Ecto neural progenitor cell (in vitro differentiated cells): ENCODE data around the gene SAMD1.

ENCODE experiments used
- DNase-seq: peaks from one replicate; pipeline ENCODE4 v3.0.0-alpha.2; 2018; ENCODE audit warnings: low spot score

SAMD1 gene

DNA sequence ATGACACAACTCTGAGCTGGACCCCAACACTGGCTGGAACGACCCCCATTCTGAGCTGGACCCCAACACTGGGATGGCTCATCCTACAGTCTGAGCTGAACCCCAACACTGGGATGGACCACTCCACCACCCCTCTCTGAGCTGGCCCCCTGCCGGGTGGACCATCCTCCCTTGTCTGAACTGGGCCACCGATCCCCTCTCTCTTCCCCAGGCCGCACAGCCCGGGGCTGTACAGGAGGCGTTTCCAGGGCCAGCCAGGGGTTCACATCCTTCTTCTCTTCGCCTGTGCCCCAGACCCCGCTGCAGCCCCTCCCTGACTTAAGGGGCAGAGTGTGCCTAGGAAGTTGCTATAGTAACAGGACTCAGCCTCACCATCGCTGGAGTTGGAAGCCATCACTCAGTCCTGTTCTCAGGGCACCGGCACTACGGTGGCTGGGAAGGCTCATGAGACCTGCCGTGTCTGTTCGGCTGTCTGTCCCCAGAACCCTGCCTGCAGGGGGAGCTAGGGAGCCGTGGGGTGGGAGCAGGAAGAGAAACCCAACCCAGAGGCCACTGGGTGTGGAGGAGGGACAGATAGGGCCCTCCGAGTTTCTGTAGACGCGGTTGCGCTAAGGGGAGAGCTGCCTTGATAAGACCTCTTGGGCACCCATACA is 23.3 kb upstream of the SAMD1 start:
- no peak for DNase-seq

DNA sequence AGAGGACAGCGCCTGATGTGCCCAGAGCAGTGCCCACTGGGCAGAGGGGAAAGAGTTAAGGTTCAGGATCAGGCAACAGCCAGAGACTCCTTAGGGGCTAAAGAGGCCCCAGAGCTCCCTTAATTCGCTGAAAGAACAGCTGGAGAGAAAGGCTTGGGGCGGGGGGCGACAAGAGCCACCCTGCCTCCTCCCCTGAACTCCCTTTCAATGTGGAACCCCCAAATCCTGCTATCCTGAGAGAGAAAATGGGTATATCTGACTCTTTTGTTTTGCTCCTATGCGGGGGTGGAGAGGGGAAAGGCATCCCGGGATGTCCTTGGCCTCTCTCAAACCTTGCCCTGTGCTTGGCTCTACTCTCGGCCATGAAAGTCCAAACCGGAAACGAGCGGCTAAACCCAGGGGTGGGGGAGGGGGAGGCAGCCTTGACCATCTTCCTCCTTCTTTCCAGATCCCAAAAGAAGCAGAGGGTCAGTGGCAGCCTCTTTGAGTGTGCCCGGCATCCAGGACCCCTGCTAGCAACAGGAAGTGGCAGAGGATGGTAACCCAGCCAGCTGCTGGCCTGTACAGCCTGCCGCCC is 22.3 kb upstream of the SAMD1 start:
- DNase-seq: no peak

DNA sequence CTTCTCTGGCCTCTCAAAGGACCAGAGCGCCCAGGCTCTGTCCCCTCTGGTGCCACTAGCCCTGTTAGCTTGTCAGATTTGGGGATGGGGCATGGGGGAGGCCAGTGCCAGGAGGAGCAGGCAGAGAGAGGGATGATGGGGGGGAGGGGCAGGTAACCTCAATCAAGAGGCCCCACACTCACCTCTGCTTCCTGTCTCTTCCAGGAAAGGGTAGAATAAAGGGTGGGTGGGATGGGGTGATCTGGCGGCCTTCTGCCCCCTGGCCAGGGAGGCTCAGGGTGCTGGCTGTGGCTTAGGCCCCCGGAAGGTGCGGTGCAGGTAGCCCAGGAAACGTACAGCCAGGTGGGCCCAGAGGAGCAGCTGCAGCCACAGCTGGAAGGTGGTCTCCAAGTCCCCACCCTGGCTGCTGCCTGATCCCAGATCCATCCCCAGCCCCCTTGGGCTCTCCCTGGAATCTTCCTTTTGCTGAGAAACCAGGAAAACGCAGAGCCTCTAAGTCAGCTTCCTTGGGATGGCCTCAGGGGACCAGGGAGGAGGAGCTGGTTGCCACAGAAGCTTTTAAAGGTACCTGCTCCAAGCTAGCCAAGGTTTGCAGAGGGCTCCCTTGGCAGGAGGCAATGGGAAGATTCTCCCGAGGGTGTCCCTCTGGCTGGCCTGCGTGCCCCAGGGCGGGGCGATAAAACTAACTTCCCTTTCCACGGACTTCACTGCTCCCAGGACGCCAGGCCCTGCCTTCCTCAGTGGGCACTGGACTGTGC is 21.7 kb upstream of the SAMD1 start:
- DNase-seq: no peak

DNA sequence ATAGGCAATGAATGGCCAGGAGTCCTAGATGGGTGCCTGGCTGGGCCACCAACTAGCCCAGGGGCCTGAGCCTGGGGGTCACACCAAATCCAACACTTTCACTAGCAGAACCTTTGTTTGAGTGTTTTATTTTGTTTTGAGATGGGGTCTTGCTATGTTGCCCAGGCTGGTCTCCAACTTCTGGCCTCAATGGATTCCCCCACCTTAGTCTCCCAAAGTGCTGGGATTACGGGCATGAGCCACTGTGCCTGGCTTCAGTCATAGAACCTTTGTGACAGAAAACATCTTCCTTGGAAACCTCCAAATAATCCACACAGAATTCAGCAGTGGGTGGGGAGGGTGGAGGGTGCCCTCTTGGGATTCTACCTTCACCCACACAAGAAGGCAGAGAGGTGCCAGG is 20.9 kb upstream of the SAMD1 start:
- no peak for DNase-seq

DNA sequence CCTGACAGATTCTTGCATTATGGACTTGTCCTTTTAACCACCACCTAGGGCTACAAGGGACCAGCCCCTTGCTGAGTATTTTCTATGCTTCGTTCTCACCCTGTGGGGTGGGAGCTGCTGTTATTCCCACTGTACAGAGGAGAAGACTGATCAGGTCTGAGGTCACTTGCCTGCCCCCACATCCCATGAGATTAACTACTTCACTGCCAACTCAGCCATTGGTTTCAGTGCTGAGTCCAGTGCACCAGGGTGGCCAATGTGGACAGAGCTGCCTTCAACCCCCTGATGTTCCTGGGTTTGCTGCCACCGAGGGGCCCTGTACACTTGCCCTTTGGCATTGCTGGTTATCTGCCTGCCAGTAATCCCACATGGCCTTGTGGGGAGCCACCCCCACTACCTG is 20.1 kb upstream of the SAMD1 start:
- DNase-seq: no peak

DNA sequence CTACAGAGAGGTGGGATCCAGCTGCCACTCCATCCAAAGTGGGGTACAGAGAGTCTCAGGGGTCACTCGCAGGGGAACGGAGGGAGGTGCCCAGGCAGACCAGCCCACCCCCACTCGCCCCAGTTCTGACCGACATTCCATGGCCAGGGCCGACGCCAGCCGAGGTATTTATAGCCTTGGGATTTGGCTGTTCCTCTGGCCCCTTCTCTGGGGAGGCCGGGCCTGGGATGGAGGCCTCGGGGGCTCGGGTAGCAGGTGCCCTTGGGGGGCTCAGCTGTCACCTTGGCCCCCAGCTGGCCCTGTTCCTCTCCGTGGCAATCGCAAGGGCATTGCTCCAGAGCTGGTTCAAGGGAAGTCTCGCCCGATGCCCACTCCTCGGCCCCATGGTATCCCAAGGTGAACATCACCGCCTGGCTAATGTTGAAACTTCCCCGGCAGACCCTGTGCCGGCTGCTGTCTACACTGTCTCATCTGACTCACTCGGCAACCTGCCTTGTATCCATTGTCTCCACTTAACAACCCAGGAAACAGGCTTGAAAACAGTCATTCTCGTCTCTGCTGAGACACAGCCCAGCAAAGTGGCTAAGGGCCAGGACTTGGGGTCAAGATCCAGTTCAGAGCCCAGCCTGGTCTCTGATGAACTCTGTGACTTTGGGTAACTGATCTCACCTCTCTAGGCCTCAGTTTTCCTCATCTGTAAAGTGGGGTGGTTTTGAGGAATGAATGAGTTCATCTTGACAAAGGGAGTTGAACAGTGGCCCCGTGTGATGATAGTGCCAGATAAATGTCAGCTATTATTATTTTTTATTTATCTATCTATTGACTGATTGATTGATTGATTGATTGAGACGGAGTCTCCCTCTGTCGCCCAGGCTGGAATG is 17.3 kb upstream of the SAMD1 start:
- no peak for DNase-seq

DNA sequence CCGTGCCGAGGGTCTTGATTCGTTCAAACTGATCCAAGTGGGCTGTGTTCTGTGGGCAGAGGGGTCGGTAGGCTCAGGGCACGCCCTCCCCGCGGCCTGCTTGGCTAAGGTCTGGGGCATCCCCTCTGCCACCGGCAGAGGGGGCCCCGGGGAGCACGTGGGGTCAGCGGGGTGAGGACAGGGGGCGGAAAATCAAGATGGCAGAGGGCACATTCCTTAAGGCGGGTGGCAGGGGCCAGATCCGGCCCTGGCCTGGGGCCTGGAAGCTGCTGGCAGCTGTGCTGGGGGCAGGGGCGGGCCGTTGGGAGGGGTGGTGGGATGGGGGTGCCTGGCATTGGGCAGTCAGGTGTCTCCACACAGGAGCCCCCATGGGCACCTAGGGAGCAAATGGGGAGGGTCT is 16.3 kb upstream of the SAMD1 start:
- DNase-seq: no peak

DNA sequence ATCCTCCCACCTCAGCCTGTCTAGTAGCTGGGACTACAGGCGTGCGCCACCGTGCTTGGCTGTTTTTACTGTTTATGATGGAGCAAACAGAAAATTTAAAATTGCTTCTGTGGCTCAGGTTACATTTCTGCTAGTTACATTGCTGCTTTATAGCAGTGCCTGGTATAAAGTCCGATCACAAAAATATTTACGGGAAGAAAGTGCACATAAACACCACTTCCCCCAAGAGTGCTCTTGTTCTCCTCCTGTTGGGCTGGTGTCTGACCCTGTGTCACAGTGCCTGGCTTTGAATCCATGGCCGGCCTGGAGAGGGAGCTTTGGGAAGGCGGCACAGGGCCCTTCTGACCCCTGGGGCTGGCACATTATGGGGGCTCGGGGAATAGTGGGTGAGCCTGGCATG is 15.1 kb upstream of the SAMD1 start:
- DNase-seq: no peak

DNA sequence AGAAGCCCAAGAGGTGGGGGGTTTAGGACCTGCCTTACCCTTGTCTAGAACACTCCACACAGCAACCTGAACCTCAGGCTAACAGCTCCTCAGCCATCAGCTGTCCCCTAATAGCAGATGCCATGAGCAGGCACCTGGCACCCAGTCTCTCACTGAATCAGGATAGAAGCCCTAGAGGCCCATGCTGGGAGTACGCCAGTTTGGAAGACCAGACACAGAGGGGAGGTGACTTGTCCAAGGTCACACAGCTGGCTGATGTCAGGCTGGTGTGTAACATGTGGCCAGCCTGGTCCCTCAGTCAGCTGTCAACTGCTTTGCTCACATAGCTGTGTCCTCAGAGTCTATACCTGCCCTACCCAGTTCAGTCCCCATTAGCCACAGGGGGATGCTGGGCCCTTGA is 12.8 kb upstream of the SAMD1 start:
- DNase-seq: no peak

DNA sequence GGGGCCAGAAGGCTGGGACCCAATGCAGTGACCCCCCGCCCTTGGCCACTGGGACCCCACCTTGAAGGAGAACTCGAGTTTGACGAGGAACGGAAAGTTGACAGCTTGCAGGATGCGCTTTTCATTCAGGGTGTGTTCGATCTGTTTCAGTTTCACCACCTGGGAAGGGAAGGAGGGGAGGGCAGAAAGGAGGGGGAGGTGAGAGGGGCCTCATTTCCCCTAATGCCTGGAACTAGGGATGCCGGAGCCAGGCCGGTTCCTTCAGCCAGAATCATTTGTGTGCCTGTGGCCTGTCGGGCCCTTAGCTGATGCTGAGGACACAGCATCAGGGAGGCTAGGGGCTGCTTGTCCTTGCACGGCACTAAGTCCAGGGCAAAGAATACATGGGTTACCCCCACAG is 12.2 kb upstream of the SAMD1 start:
- DNase-seq: no peak

DNA sequence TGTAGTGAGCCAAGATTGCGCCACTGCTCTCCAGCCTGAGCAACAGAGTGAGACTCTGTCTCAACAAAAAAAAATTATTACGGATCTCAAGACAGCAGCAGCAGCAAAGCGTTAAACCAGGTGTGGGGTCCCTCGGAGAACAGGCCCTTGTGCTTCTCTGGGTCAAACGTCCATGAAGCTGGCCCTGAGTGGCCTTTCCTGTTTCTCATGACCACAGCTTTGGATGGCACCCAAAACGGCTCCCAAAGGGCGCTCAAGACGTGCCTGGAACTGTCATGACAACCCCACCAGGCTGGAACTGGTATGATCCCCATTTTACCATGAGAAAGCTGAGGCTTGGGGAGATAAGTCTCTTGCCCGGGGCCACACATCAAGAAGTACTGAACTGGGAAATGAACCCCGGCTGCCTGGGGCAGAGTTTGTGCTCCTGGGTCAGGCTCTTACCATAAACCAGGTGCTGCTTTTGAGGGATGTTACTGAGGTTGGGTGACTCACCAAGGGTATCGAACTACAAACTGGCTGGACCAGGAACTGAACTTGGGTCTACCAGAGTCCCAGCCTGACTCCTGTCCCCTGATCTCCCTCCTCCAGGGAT is 11.6 kb upstream of the SAMD1 start:
- DNase-seq: no peak

DNA sequence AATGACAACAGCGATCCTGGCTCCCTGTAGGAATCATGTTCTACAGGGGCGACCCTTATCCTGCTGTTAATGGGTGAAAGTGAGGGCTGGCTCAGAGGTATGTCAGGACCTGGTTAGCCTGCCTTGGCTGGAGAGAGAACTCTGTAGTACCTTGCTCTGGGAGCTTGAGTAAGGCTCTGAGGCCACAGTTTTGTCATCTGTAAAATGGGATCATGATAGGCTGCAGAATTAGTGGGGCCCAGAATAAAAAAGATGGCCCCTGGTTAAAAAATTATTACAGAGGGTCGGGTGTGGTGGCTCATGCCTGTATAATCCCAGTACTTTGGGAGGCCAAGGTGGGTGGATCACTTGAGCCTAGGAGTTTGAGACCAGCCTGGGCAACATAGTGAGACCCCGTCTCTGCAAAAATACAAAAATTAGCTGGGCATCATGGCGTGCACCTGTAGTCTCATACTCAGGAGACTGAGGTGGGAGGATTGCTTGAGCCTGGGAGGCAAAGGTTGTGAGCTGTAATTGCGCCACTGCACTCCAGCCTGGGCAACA is 10.5 kb upstream of the SAMD1 start:
- no peak for DNase-seq

DNA sequence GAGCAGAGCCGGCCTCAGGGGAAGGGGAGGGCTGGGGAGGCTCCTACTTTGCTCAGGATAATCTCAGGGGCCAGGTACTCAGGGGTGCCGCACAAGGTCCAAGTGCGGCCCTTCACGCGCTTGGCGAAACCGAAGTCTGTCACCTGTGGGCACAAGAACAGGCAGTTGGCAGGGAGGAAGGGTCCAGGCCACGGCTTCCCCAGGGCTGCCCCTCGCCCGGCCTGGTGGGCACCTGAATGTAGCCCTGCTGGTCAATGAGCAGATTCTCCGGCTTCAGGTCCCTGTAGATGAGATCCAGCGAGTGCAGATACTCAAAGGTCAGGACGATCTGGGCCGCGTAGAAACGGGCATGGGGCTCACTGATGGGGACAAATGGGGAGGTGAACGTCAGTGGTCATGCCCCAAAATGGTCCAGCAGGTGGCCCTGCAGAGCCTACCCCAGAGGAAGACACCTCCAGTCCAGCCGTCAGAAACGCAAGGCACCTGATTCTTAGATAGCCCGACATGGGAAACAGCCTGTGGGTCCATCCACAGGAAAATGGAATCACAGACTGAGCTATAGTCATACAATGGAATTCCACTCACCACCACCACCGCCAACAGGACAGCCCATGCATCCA is 7.1 kb upstream of the SAMD1 start:
- no peak for DNase-seq

DNA sequence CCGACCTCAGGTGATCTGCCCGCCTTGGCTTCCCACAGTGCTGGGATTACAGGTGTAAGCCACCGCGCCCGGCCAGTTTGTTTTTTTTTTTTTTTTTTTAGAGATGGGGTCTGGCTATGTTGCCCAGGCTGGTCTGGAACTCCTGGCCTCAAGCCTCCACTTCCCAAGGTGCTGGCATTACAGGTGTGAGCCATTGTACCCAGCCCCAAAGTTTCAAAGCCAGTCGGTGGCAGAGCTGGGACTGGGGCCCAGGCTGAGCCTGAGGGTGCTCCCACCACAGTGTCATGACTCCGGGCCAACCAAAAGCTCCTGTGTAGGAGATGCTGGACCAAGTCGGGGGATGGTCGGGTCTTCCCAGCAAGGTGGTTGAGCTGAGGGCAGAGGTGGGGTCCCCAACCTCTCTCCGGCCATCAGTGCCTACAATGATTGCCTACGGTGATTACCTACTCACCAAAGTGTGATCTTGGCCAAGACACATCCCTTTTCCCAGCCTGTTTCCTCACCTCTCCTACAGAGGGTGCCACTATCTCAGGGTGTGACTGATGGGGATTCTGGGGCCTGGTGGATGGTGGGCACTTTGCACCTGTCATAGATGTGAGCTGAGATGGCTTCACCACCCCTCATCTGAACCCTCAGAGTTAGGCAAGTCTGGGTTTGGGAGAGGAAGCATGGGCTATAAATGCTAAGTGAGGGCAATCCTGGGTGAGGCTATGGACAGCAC is 5.9 kb upstream of the SAMD1 start:
- DNase-seq: no peak

DNA sequence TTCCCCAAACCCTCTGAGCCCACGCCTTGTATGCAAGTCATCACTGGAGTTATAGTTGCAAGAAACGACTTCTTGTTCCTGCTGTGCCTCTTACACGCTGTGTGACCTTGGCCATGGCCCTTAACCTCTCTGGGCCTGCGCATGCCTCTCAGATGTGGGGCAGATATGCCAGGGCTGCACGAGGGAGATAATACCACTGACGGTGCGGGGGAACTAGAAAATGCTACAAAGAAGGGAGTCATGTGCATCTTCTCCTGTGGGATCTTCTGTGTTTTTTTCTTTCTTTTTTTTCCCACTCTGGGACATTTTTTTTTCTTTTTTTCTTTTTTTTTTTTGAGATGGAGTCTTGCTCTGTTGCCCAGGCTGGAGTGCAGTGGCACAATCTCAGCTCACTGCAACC is 4.3 kb upstream of the SAMD1 start:
- no peak for DNase-seq

DNA sequence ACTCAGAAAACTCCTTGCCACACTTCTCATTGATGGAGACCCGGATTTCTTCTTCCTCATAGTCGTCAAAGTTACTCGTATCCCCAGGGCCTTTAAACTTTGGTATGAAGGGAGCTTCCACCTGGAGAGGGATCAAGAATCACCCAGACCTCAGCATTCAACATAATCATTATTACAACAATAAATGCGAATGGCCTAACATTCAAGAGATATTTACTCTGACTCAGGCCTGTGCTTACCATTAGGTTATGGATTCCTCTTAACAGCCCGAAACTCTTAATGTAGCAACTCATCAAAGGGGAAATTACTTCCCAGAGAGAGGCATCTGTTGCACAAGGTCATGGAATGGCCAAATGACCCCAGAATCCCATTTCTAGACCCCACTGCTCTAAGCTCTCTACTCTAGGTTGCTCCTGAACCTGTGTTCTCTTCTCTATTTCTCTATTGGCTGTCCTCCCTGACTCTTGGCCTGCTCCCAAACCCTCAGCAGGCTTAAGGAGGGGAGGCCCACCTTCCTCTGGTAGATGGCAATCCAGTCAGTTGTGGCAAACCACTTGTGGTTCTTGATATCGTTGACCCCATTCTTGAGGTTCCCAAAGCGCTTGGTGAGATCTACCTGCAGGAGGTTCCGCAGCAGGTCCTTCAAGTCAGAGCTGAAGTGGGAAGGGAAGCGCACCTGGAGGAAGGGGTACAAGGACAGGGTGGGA is 2.7 kb upstream of the SAMD1 start:
- DNase-seq: no peak

DNA sequence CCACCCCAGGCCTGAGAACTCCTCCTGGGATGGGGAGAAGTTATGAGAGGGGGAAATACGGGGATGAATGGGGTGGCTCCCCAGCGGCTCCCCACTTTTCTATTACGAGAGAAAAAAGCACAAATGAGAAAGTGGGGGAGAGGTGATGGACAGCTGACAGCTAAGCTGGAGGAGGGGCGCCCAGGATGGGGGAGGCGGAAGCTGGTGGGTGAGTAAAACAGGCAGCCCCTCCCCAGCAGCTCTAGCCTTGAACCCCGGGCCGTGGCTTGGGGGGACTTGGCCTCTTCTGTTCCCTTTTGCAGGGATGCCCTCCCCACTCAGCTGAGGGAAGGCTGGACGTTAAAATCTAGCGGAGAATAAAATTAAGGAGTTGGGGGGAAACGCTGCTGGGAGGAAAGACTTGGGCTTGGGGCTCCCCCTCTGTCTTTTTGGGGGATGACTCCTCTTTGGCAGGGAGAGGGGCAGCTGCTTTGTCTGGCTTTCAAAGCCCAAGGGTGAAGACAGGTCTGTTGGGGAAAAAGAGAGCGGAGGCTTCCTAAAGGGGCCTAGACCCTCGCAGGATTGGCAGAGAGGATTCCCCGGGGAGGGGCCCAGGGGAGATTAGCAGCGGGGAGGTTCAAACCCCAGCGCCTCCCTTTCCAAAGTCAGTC is 1.4 kb upstream of the SAMD1 start:
- no peak for DNase-seq

DNA sequence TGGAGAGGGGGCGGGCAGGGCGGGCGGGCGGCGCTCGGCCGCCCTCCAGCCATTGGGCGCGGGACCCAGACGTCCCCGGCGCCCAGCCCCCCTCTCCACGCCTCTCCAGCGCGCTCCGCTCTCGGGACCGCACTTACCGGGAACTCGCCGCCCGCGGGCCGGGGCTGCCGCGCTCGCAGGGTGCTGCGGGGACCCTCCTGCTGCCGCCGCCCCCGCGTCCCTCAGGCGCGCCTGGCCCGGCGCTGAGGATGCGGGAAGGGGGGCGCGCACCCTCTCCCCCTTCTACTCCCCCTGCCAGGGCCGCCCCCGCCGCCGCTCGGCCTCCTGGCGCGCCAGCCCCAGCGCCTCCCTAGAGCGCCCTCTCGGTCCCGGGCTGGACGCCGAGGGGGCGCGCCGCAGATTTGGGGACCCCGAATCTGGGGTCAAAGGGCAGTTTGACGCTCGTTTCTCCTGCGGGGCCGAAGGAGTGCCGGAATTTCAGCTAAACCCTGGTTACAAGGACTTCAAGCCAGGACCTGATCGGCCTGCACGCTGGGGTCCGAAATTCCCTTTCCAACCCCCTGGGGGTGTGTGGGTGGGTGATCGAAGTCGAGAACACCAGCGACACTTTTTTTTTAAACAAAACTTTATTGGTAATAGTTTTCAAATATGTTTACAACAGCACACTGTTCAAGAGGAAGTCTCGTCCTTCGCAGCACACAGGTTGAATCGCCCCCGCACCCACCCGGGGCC is 696 bp upstream of the SAMD1 start:
- peak; percentile 87 for DNase-seq
